Measurements from ENCODE around the gene UNC5CL.

The UNC5CL gene

DNA sequence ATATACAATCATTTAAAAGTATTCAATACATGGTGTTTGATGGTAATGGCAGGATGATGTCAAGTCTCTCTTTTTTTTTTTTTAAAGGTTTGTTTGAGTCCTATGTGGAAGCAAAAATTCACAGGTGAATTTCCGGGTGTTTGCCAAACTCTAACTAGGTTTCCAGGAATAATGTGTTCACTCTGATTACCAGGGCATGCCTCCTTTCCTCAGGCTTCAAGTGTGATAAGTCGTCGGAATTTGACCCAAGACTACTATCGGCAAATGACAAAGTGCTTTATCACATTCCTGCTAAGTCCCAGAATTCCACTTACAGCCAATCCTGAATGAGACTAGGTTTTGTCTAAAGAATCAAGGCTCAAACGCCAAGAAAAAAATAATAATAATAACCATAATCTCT lies 25.8 kb upstream of the UNC5CL start:
- no peak for DNase-seq (ENCODE audit: low read depth in 2 of 2)

DNA sequence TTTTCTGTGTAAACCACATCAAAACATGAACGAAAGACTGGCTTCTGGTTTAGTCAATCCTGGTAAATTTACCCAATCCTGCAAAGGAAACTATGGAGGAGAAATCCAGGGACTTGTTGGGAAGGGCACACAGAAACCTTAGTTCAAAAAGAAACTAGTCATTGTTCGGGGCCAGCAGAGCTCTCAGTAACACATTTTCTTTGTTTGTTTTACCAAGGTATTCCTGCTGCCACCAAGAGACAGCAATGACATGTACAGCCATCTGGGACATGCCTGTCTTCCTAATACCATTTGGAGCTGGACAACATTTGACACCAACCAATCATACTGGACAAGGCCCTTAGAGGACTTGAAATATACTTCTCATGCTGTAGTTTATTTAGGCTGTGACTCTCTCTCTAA lies 24.9 kb upstream of the UNC5CL start:
- no peak for DNase-seq (ENCODE audit: low read depth in 2 of 2)

DNA sequence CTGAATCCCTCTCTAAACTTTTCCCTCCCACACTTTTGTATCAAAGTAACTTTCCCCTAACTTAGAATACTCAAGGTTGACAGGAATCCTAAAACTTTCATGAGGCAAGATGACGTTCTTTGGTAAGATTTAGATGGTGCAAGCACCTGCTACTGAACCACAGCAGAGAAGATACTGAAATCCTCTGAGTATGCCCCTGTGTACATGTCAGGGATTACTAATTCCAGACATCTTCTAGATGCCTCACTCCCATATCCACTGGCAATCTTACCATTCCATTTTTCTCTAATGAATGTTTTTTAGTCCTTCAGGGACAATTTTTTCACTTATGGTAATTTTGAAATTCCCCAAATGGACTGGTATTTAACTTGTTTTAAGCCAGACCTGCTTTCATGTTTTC lies 23.0 kb upstream of the UNC5CL start:
- DNase-seq (ENCODE audit: low read depth in 2 of 2): no peak

DNA sequence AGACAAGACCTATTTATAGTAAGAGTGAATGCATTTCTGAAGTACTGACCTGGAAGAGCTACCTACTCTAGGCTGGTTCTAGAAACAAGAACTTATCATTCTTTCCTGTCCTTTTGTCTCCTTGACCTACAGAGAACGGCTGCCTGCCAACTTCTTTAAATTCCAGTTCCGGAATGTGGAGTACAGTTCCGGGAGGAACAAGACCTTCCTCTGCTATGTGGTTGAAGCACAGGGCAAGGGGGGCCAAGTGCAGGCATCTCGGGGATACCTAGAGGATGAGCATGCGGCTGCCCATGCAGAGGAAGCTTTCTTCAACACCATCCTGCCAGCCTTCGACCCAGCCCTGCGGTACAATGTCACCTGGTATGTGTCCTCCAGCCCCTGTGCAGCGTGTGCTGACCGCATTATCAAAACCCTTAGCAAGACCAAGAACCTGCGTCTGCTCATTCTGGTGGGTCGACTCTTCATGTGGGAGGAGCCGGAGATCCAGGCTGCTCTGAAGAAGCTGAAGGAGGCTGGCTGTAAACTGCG lies 22.2 kb upstream of the UNC5CL start:
- DNase-seq (ENCODE audit: low read depth in 2 of 2): no peak

DNA sequence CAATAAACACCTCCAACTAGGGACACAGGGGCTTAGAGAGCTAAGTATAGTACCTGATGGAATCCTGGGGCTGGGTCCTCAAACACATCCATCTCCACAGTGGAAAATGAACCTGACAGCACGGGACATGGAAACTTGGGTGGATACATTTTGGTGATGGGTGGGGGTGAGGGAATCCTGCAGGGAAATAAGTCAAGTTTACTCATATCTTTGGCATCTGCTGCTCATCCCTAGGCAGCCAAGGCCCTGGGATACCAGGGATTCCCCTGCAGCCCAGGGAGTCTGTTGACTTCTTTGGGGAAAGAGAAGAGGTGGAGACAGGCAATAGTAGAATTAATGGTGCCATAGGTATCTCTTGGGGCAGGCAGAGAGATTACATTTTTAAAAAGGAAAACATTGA lies 20.5 kb upstream of the UNC5CL start:
- DNase-seq (ENCODE audit: low read depth in 2 of 2): no peak

DNA sequence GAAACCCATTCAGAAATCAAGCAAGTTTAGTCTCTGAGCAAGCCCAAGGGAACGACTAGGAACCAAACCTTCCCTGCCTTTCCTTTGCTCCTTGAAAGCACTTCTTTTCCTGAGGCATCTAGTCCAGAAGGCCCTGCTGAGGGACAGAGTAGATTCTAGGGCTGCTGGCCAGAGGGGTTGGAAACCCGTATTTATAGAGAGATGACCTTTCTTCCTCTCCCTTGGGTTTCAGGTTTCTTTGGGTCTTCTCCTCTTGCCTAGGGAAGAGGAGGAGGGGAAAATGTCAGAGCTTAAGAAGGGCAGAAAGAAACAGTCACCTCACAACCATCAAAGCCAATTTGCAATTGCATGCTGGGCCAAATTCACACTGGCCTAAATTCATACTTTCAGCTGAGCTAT lies 19.8 kb upstream of the UNC5CL start:
- DNase-seq (ENCODE audit: low read depth in 2 of 2): no peak

DNA sequence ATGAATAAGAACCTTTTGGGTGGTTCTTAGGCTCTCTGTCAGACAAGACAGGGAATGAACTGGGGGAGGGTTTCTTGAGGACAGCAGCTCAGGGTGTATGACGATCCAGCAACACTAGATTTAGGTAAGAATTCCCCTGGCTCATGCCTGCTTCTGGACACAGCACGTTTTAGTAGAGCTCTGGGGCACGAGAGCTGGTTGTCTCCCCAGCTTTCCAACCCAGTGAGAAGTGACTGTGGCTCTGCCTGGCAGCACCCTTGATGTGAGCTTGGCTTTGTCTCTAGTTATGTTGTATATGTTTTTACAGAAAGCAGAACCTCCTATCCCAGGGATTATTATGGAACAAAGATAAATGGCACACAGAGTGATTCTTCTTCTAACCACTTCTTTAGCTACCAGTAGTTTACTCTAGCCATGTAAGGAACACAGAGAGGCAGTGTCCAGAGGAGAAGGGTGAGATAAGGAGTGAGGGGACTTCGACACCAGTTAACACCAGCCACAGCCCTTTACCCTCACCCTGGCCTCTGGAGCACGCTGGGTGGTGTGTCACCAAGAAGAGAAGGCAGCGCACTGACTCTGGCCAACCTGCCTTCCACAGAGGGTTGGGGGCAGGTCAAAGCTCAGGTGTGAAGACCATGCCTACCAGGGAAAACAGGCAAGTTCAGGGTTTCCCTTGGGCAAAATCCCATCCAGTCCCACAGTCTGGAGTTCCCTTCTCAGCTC lies 17.9 kb upstream of the UNC5CL start:
- no peak for DNase-seq (ENCODE audit: low read depth in 2 of 2)

DNA sequence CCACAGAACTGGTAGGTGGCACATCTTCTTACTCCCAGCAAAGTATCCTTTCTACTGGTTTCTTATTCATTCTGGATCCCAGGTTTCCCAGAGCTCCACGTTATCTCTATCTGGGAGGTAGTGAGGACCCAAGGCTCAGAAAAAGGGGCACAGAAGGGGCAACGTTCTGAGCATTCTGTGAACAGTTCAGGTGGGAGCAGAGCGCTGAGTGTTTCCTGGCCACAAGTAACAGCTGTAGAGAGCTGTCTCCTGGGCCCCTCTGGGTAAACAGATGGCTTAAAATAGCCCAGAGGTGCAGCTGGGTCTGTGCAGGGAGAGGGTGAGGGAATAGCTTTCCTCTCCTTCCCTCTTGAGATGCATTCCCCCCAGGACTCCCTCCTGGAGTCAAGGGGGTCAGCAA lies 16.1 kb upstream of the UNC5CL start:
- DNase-seq (ENCODE audit: low read depth in 2 of 2): no peak

DNA sequence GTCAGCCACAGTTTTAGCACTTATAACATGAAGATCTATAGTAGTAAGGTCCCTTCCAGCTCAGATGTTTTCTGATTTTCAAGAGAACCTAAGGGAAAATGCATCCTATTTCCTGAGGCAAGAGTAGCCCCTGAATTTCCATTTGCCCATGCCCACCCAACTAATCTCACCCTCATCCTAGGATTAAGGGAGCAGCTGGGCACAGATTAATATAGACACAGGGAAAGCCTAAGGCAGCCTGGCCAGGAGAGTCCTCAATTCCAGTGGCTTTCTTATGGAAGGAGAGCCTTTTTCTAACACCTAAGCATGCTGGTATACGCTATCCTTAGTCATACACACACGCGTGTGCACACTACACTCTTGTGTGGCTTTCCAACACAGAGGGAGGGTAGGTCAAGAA lies 15.5 kb upstream of the UNC5CL start:
- DNase-seq (ENCODE audit: low read depth in 2 of 2): no peak

DNA sequence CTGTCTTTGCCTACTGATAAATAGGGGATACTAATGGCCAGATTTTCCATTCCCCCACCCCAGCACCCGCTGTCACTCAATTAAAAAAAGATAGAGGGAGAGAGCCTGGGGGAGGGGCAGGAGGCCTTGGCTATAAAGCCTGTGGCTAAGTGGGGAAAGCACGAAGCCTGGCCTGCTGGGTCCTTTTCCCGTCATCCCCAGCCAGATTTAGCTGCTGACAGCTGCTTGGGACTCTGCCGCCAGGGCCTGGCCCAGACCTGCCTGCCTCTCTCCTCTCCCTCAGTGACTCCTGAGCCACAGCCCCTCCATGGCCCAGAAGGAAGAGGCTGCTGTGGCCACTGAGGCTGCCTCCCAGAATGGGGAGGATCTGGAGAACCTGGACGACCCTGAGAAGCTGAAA lies 14.0 kb upstream of the UNC5CL start, which contains the start of gene APOBEC2:
Gene APOBEC2 (plus strand): TSS at position 162 of the 400 bp plus-strand sequence. CDS start 146 bp downstream, at position 308.
- DNase-seq (ENCODE audit: low read depth in 2 of 2): no peak

DNA sequence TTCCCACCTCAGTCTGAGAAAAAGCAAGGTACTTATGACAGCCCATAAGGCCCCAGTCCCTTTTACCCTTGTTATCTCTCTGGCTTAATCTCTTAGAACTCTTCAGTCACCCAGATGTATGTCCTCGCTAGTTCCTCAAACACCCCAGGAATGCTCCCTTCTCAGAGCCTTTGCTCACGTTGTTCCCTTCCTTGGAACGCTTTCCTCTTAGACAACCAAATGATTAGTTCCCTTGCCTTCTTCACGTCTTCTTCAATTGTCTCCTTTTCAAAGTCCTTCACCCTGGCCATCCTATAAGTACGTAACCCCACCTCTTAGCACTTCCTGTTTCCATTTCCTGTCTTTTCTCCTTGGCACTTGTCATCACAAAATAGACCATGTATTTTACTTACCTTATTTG lies 12.9 kb upstream of the UNC5CL start:
- no peak for DNase-seq (ENCODE audit: low read depth in 2 of 2)

DNA sequence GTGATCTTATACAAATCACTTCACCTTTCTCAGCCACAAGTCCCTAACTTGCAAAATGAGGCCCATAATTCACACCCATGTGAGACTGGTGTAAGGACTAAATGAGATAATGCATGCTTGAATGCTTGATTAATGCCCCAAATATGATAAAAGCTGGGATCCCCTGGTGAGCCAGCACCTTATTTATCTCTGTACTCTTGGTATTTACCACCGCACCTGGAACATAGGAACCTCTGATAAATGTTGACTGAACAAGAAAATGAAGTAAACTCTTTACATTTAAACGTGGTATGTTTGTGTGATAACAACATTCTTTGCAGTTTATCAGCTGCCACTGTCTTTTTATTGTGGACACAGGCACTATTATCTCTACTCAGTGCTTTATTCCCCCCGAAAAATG lies 11.5 kb upstream of the UNC5CL start:
- no peak for DNase-seq (ENCODE audit: low read depth in 2 of 2)

DNA sequence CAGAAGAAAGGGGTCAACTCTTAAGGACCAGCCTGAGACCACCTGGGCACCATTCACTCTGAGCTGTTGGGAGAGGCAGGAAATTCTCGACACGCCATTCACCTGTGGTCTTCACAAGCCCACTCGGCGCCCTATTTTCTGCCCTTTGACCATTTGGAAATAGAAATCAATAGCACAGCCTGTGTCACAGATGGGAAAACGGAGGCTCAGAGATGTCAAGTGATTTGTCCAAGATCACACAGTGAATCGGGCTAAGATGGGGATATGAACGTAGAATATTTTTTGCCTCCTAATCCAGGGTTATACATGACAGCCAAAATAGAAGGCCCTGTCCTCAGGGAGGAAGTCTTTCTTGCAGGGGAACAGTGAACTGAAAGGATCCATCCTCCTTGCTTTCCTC lies 10.9 kb upstream of the UNC5CL start:
- no peak for DNase-seq (ENCODE audit: low read depth in 2 of 2)

DNA sequence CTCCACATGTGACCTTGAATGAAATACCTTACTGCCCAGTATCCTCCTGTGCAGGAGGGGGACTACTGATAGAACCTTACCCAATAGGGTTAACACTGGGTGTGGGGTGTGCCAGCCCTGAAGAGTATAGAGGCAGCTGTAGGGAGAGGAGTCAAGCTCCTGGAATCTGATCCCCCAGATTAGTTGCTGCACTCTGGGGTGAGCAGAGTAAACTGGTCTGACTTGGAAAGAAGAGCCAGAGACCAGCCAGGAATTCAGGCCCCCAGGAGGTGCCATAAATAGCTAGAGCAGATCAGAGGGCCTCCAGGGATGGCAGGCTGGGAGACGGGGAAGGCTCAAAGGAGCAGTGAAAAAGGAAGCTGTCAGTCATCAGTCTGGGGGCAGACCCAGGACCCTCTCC lies 10.5 kb upstream of the UNC5CL start:
- DNase-seq (ENCODE audit: low read depth in 2 of 2): no peak

DNA sequence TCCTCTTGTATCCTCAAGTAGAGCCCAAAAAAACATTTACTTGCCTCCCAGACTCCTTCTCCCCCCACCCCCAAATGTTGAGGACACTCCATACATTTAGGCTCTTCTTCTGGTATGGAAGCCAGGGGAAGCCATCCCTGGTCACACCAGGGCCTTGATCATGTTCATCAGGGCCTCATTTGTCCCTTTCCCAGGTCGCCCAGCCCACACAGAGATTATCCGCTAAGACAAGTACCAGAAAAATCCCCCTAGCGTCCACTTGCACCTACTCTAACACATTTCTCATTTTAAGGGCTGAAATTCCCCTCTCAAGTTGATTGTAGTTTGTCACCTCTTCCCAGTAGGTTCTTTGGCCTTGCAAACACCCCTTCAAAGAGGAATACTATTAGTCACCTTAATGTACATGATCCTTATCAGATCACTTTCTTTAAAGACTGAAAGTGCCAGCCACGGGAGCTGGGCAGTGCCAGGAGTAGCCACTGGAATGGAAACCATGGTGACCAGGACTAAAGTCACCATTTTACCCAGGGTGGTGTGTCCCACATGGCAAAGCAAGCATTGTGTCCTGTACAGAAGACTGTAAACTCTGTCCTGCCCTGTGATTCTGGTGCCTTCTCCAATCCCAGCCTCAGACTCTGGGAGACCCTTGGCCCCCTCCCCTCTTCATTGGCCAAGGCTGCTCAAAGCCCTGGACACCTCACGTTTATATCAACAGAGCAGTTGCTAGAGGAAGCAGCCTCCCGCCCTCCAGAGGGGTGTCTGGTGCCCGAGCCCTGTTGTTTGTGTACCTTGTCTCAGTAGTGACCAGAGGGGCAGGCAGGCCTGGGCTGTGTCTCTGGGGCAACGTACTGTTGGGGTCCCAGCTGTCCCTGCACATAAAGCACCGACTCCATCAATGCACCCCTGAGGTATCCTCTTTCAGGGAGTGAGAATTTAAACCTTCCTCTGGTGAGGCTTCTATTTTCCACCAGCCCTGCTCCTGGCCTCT lies 9.0 kb upstream of the UNC5CL start:
- no peak for DNase-seq (ENCODE audit: low read depth in 2 of 2)

DNA sequence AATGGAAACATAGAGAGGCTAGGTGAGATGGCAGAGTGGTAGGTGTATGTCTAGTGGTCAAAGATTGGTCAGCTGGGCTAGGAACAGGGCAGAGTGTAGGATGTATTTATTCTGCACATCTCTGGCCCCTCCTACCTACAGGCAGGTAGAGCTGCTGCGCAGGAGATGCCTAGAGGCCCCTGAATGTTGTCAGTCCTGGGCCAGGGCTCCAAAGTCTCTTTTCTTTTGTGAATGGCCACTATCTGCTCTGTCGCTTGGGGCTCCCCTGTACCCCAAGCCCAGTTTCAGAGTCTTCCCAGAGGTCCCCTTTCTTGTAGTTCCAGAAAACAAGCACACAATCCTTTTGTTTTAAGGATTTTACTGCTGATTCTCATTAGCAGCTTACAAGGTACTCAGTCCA lies 8.3 kb upstream of the UNC5CL start:
- no peak for DNase-seq (ENCODE audit: low read depth in 2 of 2)

DNA sequence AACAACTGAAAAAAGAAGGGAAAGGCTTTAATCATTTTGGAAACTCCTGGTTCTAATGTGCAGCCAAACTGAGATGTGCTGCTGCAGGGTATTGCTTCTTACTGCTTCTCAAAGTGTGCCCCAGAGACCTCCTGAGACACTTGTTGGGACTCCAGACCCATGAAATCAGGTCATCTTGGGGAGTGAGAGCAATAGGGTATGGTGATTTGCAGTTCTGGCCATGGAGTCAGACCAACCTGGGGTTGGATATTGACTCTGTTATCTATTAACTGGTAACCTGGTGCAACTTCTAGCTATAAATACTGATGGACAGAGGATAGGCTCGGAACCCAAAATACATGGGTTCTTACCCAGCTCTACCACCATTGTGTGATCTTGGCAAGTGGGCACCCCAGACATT lies 7.1 kb upstream of the UNC5CL start:
- DNase-seq (ENCODE audit: low read depth in 2 of 2): no peak

DNA sequence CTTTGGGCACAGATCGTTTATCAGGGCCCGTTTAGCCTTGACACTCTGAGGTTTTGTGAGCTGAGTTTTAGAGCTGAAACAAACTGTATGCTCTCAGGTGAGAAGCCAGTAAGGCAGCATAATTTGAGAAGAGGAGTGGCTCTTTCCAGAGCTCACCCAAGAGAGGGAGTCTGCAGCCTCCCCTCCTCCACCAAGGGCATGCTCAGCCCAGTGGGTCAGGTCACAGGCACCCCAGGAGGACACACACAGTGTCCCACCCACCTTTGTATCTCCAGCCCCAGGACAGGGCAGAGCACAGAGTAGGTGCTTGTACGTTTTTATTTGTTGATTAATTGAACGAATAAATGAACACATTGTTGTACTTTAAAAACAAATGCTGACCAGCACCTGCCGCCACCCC lies 6.6 kb upstream of the UNC5CL start:
- no peak for DNase-seq (ENCODE audit: low read depth in 2 of 2)

DNA sequence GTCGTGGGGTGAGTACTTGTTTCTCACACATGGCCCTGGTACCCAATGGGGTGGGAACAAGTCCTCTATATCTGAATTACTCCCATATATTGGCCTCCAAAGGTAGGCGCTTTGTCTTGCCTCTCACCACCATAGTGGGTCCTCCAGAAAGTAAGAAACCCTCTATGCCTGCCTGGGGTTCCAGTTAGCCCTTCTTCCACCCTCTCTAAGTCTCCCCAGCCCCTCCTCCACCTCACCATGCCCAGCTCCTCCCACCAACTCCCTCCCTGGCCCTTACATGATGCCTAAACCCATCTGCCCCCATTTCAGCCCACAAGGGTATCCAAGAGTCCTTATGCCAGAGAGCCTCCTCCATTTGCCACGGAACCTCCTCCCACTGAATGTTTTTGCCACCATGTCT lies 4.1 kb upstream of the UNC5CL start:
- DNase-seq (ENCODE audit: low read depth in 2 of 2): no peak

DNA sequence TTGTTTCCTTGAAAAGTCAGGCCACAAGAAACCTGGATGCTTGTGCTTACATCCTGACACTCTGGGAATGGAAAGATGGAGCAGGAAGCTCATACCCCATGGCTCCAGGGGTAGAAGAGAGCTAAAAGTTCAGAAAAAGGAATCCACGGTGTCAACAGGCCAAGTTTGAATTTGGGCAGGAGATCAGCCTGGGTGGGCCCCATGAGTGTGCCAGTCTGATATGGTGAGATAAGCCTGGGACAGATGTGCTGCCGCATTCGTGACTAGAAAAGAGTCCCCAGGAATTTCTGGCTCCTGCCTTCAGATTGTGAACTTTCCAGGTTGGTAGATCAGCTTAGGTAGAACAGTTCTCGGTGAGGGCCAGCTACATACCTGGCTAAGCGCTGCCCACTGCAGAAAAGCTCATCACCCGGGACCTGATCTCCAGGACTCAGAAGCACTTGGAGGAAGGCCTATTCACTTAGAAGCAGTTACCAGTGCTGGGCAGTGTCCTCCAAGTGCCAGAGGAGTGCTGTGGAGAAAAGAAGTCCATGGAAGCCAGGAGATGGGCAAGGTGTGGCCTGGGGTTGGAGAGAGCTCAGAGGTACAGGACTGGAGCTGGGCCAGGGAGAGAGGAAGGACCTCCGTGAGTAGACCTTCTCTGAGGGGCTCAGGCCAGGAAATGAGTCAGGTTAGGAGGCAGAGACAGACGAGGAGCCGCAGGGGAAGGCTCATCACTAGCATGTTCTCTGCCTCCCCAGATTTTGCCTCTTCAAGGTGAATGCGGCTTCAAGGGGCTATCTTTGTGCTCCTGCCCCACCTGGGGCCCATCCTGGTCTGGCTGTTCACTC lies 3.4 kb upstream of the UNC5CL start, which contains the start of gene TSPO2:
Gene TSPO2 (plus strand): TSS at position 242 of the 830 bp plus-strand sequence. CDS start 519 bp downstream, at position 761.
- DNase-seq (ENCODE audit: low read depth in 2 of 2): no peak

DNA sequence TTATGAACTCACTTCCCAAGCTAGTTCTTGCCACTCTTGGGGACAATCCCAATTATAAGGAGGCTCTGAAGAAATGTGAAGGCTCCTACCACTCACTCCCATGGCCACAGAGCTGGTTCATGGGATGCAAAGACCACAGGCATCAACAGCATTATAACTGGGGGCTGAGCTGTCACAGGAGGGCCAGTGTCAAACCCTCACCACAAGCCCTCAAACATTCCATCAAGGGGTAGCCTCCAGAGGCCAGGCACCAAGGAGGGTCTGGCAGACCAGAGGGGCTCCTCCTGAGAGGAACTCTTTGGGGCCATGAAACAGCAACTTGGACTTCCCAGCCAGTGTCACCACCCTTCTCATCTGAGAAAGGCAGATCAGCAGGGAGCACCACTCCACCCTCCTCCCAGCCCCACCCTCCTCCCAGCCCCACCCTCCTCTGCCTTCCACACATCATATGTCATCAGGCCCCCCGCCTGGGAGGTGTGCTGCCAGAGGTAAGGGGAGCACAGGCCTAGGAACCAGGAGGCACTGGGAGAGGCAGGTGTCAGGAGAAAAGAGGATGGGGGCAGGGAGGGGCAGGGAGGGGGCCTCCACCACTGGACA lies 2.0 kb upstream of the UNC5CL start:
- no peak for DNase-seq (ENCODE audit: low read depth in 2 of 2)

All from stimulated activated CD8-positive, alpha-beta memory T cell treated with anti-CD3 and anti-CD28 coated beads, Interleukin-15, amount 100 ng/mL, for 4 hours (primary cell).